HG02852 (cell line): ENCODE data around the gene PRM1.

Experiments
- ATAC-seq: cut with Tn5 transposase; IDR thresholded peaks from one replicate; pipeline ENCODE4 v1.9.1; 2021; ENCODE audit warnings: mild to moderate bottlenecking, moderate library complexity; ENCODE audit not compliant: unreplicated experiment

PRM1 gene

DNA sequence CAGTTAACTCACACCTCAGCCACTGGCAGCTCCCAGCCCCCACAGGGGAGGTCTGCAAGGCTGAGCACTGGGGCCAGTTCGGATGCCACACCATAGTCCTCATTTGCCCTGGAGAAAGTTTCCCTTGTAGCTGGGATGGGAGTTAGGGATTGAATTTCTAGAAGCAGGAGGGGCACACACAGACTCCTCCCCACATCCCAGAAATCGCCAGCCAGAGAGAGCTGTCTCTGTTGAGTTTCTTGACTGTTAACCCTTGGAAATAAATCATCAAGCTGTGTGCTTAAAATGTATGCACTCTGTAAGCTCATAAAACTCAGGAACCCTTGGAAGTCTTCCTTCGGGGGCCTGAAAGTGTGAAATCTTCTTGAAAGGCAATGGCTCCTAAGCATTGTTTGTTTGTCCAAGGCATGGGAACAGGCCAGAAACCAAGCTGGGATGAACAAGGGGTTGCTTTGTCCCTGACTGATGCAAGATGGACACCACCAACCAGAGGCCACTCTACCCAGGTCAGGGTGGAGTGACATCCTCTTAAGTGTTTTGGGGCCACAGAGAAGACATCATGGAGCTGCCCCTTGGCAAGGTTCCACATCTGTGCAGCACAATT, 7.3 kb downstream of the PRM1 start:
- ATAC-seq: no peak

DNA sequence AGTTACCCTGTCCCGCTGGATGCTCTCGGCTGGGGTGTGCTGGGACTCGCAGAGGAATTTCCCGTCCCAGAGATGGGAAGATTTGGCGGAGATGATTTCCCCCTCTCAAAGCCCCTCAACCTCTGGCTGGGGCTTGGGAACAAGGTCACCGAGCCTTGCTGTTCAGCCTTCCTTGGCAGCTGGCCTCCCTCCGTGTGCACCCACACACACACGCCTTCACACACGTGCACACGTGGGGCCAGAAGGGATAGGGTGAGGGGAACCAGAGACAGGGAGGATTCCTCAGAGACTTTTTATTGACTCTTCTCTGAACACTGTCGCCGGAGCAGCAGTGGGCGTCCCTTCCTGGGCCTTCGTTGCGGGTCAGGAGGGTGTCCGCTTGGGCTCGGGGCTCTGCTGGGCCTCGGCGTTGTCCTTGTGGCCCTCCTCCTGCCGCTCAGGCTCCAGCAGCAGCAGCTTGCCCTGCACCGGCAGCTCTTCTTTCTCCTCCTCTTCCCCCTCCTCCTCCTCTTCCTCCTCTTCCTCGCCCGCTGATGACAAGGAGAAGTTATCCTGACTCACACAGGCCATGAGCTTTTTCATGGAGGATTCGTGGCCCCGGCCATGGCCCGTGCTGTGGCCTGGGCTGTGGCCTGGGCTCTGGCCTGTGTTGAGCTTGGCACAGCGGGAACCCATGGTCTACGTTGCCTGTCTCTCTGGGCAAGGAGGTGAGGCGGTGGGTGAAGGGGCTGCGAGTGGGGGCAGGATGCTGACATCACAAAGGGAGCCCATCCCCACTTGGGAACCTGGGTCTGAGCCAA, 8.0 kb downstream of the PRM1 start, which contains the start of gene PRM3:
PRM3 (minus strand) TSS at position 709 of the 800 bp plus-strand sequence; CDS start at position 675, 34 bp downstream.
- no peak for ATAC-seq

DNA sequence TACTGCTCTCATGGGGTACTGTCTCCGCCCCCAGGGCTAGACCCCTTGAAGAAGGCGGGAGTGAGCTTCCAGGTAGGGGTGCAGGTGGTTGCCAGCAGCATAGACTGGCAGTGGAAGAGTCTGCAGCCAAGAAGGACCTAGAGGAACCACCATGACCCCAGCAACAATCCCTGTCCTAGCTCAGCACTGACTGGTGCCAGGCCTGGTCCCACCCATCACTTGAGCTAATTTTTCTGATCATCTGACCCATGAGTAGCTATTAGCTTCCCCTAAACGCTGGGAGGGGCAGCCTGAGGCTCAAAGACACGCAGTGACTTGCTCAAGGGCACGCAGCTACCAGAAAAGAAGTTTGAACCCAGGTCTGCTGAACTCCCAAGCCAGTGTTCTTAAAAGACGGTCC, 8.6 kb downstream of the PRM1 start:
- no peak for ATAC-seq

DNA sequence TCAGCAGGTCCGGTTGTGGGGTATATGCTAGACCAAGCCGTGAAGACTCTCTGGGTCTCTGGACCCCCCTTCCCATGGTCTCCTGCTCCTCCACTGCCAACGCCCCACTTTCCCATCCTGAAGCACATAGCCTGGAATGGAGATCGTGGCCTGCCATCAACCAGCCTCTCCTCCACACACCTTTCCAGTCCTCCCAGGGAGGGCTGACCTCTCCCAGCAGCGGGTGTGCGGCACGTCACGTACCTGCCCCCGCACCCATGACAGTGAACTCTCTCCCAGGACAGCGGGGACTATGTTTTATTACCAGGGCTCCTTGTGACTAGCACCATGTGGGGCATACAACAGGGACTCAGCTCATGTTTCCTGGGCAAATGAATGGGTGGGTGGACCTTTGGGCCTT, 9.5 kb downstream of the PRM1 start:
- ATAC-seq: no peak

DNA sequence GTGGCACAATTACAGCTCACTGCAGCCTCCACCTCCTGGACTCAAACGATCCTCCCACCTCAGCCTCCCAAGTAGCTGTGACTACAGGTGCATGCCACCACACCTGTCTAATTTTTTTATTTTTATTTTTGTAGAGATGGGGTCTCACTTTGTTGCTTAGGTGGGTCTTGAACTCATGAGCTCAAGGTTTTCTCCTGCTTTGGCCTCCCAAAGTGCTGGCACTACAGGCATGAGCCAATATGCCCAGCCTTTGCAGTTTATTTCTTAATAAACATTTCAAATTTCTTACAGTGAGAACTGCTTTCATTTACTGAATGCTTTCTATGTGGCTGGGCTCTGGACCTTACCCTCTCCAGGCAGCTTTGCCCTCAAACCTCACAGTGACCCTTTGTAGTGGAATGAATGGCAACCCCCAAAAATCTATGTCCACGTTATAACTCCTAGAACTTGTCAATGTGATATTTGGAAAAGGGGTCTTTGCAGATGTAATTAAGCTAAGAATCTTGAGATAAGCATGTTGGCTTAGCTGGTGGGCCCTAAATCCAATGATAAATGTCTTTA, 10.4 kb downstream of the PRM1 start:
- ATAC-seq: no peak

DNA sequence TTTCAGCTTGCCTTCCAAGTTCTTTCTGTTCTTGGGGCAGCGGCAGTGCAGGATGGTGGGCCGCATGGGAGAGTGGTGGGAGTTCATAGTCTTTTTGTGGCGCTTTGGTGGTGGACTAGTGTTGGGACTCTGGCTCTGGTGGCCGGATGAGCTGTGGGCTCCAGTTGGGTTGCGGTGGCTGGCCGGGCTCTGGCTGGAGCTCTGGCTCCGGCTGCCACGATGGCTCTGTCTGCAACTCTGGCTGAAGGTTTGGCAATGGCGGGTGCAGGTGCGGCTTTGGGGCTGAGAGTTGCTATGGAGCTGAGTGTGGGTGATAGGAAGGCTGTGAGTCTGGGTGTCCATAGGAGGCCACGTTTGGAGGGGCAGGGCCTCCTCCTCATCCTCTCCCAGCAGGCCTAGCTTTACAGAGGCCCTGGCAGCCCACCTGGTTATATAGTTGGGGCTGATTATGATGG, 12.2 kb downstream of the PRM1 start, which contains the start of gene TNP2:
TNP2 (minus strand) TSS at position 405 of the 455 bp plus-strand sequence; CDS start at position 342, 63 bp downstream.
- no peak for ATAC-seq

DNA sequence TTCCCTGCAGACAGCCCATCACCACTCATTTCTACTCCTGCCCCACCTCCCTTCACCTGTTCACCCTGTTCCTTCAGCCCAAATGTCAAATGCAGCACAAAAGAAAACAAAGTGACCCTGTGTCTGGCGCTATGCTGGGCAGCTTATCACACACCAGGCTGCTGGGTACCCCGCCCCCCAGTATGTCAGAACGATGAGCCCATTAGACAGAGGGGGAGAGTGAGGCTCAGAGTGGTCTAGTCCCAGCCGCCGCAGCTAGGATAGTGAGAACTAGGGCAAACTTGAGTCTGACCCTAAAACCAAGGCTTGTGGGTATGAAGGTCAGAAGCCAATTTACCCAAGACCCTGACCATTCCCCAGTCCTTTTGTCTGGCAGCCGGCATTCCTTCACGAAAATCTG, 16.0 kb downstream of the PRM1 start:
- ATAC-seq: no peak

DNA sequence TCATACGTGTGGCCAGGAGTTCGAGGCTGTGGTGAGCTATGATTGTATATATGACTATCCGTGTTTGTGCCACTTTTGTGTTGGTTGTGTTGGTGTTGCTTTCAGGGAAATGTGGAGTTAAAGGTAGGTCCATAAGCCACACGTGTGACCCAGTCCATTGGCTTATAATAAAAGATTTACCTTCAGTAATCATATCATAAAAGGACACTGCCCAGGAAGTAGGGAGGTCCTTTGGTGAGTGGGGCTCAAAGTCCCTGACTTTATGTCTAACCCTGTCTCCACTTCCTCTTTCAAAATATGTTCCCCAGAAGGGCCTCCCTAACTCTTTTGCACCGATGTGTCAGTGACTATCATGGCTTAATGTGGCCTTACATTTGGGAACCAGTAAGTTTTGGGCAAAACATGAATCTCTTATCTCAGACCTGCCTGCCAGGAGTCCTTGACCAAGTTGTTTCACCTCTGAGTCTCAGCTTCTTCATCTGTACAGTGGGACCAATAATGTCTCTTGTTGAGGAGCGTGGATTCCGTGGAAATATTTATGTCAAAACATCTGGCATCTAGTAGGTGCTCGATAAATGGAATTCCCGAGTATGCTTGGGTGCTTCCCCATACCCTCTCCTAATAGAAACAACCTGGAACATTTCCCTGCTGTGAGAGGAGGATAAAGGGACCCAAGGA, 16.8 kb downstream of the PRM1 start:
- ATAC-seq: no peak

DNA sequence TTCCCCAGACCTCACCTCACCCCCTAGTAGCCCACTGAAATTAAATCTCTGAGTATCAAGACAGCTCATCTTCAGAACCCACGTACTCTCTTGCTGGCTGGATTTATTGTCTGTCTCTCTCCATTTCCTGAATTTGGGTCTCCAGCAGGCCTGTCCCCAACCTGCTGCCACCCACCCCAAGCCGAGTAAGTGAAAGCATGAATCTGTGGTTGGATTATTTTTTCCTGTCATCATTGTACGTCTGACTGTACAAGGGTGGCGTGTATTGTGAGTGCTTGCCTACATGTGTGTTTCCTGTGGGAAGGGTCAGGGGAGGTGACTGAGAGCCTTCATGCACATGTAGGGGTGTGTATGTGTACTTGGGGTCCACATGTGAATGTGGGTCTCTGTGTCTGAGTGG, 17.4 kb downstream of the PRM1 start:
- no peak for ATAC-seq

DNA sequence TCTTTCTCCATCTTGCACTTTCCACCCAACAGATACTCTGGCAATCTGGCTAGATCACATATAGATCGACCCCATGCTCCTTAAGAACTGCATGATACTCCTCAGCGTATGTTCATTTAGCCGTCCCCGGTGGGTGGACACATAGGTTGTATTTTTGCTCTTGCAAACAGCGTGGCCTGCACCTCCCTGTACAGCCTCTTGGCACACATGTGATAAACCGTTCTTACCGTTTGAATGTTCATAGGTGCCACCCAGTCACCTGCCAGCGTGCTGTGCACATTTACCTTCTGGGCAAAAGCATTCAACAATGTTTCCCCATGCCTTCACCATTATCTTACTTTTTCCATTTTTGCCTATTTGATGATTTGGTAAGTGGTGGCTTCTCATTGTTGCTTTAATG, 18.2 kb downstream of the PRM1 start:
- no peak for ATAC-seq

DNA sequence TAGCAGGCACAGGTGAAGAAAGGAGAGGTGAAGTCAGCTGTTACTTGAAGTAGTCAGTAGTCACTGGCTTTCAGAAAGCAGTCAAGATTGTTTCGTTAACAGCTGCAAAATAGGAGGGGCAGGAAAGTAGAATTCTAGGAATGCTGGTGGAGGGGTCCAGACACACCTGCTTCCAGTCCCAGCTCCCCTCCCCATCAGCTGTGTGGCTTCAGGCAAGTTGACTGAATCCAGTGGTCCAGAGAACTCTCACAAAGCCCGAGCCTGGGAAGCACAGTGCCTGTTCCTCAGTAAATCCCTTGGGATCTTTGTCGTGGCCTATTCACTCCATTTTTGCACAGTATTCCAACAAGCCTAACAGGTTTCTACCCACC, 20.5 kb downstream of the PRM1 start:
- ATAC-seq: no peak

DNA sequence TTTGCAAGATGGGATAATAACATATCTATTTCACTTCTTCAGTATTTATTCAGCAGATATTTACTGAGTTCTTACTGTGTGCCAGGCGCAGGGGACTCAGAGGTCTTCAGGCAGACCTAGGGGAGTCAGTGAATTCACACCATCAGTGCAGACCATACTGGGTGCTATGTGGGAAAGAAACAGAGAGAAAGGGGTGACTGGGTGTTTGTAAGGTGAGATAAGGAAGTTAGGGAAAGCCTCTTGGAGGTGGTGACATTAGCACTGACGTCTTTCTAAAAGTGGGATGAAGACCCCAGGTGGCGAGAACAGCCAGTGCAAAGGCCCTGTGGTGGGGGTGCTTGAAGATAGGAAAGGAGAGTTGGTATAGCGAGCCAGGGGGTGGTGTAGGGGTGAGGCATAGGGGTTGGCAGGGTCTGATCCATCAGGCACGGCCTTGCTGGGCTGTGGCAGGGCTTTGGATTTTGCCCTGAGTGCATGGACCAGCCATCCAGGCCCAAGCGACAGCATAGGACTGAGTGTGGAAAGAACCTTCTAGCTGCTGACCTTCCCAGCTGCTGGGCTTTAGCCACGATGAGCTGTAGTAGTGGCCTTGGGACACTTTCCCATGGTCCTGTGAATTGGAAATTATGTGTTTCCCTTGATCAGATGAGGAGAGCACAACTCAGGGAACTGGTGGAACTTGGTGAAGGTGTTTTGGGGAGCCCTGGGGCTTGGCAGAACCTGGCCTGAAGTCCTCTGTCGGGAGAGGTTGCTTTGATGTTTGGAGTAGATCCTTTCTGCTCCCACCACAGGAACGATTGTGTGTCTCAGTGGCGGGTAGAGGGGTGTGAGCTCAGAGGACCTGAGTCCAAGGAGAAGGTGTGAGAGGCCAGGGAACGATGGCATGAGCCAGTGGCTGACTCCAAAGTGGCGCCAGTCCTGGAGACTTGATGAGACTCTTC, 21.2 kb downstream of the PRM1 start:
- no peak for ATAC-seq

DNA sequence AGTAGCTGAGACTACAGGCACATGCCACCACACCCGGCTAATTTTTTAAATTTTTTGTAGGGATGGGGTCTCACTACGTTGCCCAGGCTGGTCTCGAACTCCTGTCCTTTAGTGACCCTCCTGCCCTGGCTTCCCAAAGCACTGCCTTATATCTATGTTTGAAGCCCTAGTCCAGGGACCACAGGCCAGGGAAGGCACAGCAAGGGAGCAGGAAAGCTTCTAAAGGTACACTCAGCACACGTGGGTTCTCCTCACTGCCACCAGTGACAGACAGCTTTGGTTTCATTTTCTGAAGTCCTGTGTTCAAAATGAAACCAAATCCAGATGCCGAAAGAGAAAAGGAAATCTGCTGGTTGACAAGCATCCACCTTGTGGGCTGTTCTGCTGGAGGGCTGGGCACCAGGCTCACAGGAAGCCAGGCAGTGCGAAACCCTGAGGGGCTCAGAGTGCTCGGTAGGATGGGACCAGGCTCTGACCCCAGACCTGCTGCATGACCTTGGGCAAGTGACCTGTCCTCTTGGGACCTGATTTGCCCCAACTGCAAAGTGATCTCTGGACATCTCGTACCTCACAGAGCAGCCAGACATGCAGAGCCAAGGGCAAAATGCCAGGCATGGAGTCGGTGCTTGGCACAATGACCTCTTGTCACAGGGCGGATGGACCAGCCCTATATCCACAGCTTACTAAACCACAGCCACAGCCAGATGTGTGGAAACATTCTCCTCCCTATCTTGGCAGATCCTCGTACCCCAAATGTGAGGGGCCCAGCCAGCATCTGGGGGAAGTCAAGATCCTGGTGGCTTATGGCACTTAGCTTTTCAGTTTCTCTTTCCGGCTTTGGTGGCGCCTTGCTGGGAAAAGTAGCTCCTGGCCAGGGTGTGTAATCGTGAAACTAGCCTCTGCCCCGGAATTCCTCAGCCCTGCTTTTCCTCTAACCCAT, 22.3 kb downstream of the PRM1 start:
- no peak for ATAC-seq

DNA sequence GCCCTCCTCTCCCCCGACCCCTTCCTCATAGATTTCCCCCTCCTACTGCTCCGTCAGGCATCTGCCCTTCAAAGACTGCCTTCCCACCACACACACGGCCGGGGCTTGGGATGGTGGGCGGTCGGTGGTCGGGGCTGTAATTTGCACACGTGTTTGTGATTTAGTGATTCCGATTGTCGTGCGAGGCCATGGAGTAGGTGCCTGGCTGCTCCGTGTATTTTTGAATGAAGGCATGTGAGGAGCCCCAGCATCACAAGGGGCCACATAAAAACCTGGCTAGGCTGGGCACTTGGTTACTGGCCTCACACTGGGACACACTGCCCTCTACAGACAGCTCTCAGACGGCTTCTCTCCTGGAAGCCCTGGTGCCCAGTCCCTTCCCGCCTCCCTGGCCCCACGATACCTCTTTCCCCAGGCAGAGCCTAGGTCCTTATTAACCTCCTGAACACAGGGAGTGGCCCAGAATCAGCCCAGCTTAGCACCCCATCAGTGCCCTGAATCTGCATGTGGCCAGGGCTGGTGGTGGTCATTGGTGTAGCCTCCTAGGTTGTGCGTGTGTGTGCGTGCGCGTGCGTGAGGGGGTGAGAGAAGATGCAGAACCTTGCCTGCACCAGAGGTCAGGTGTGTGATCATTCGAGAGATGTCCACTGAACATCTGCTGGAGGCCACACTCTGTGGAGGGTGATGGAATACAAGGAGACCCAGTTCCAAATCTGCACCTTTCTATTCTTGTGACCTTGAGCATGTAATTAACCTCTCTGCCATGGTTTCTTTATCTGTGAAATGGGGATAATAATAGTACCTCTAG, 23.8 kb downstream of the PRM1 start:
- no peak for ATAC-seq

DNA sequence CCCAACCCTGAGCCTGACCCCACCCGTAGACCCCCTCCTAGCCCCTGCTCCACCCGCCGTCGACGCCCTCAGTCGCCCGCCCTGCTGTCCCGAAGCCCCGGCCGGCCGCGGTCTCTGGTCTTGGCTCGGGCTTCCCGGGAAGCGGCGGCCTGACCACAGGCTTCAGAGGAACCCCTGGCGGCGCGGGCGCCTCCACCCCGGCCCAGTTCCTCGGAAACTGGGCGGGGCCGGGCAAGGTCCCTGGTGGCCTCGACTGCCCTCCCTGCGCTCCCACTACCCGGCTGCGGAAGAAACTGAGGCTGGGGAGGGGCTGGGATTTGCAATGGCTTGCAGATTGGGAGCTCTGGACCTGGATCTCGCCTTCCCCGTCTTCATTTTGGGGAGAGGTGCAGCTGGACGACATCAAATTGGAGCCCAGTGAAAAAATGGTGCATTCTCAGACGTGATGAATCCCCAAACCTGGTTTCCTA, 24.4 kb downstream of the PRM1 start:
- no peak for ATAC-seq

DNA sequence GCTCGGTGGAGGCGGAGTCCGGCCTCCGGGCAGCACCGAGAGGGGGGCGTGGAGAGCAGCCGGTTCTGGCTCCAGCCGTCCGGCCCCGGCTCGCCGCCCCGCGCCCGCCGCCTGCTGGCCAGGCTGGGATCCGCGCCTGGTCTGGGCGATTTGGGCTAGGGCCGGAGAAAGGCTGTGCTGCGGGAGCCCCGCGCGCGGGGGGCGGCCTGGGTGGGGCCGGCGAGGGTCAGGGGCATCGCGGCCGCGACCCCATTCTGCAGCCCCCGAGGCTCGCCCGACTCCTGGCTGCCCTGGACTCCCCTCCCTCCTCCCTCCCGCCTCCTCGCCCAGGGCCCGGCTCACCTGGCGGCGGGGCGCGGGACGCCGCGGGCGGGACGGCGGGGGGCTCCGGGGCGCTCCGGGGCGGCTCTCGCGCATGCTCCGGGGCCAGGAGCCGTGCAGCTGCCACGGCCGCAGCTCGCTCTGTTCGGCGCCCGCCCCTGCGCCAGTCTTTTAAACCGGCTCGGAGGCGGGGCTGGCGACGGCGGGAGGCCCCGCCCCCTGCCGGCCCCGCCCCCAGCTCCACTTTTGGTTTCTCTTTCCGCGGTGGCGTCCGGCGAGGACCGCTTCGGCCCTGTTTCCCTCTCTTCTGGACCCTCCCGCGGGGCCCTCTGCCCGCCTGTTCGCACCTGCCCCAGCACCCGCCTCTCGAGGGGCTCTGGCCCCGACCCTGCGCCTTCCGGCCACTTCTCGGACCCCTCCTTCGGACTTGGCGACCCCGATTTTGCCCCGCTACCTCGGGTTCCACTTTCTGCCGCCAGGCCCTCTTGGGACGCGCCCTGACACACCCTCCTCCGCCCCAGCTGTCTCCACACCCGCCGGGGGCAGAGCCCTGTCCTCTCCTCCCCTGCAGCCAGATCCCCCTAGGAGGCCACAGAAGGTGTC, 25.1 kb downstream of the PRM1 start, which contains the start of gene SOCS1:
SOCS1 (minus strand) TSS at position 468 of the 924 bp plus-strand sequence. CDS start 726 bp downstream, outside the sequence.
- ATAC-seq: peak; percentile 52
